B cell (primary cell): Measurements from ENCODE around the gene CCDC187. TPM values are rescaled to one million over a fixed set of nuclear protein-coding genes. Genes with fewer than 3 reads are reported as not detected.

Experiments used
- ATAC-seq: fragments of 200-7000 bp; cut with Tn5 transposase; one replicate; pipeline ENCODE4 v1.10.0; 2021; ENCODE audit warnings: low read depth, mild to moderate bottlenecking, moderate number of reproducible peaks, moderate library complexity
- CTCF ChIA-PET: fragments of 350-600 bp; sonication (Branson Sonifier 250); formaldehyde crosslinking; loops from one replicate; lab custom pipeline; 2021; ENCODE audit warnings: antibody characterized with exemption, inconsistent platforms; lab: Charles Lee
- POLR2A ChIA-PET: fragments of 350-600 bp; sonication (Branson Sonifier 250); formaldehyde crosslinking; loops from one replicate; lab custom pipeline; 2021; ENCODE audit warnings: antibody characterized with exemption; lab: Charles Lee
- DNase-seq: peaks from one replicate; pipeline ENCODE4 v3.0.0; 2013
- H2AFZ ChIP-seq: 2 replicates; pipeline ENCODE4 v1.6.1; 2012; ENCODE audit warnings: mild to moderate bottlenecking, low read depth, low read length; ENCODE audit not compliant: insufficient read depth, poor library complexity, severe bottlenecking
- H3K27ac ChIP-seq, 2 donors: 1 replicate in 1 of 2; 2 replicates in 1 of 2; pipeline ENCODE4 v1.5.1; 2012 to 2013; ENCODE audit warnings: low read length in 2 of 2, mild to moderate bottlenecking in 2 of 2, moderate library complexity in 1 of 2
- H3K27me3 ChIP-seq, 4 experiments: fragments of 200-600 bp in 1 of 4; sonication (generic) in 1 of 4; replicated peaks in 1 of 4; 1 replicate in 2 of 4; 2 replicates in 2 of 4; pipeline versions ENCODE4 v1.6.1 to v1.7.0; 2013 to 2016; ENCODE audit warnings: low read length in 3 of 4, mild to moderate bottlenecking in 2 of 4, mixed read lengths in 1 of 4, moderate library complexity in 1 of 4; ENCODE audit not compliant: insufficient read depth in 4 of 4, control insufficient read depth in 3 of 4; ENCODE audit errors: control extremely low read depth in 1 of 4
- H3K36me3 ChIP-seq, 2 experiments: replicated peaks in 1 of 2; 1 replicate in 1 of 2; 2 replicates in 1 of 2; pipeline versions ENCODE4 v1.6.1 to v1.7.1; 2013; ENCODE audit warnings: low read length in 1 of 2; ENCODE audit not compliant: insufficient read depth in 2 of 2, control insufficient read depth in 1 of 2; ENCODE audit errors: control extremely low read depth in 1 of 2, extremely low read depth in 1 of 2
- H3K4me1 ChIP-seq, 2 donors: fragments of 200-600 bp in 1 of 2; sonication (generic) in 1 of 2; 1 replicate in 1 of 2; 2 replicates in 1 of 2; pipeline versions ENCODE4 v1.5.1 to v1.6.1; 2013 to 2017; ENCODE audit warnings: low read length in 2 of 2; ENCODE audit not compliant: control insufficient read depth in 2 of 2, insufficient read depth in 2 of 2
- H3K4me2 ChIP-seq: replicated peaks from 2 replicates; pipeline ENCODE3; 2012; ENCODE audit warnings: mild to moderate bottlenecking, low read depth, low read length; ENCODE audit not compliant: poor library complexity, severe bottlenecking
- H3K4me3 ChIP-seq, 5 experiments: fragments of 200-600 bp in 1 of 5; sonication (generic) in 1 of 5; 1 replicate in 3 of 5; 2 replicates in 2 of 5; pipeline versions ENCODE4 v1.5.1 to v1.7.0; 2011 to 2016; ENCODE audit warnings: low read length in 4 of 5, mild to moderate bottlenecking in 4 of 5, low read depth in 2 of 5, control low read depth in 1 of 5, moderate library complexity in 1 of 5; ENCODE audit not compliant: insufficient read depth in 1 of 5; ENCODE audit errors: control extremely low read depth in 1 of 5, extremely low read depth in 1 of 5
- H3K79me2 ChIP-seq: fragments of 200-600 bp; sonication (generic); one replicate; pipeline ENCODE4 v1.6.0; 2016; ENCODE audit warnings: low read length; ENCODE audit not compliant: control insufficient read depth, insufficient read depth
- H3K9ac ChIP-seq: fragments of 200-600 bp; sonication (generic); 2 replicates; pipeline ENCODE4 v1.6.1; 2017; ENCODE audit warnings: mild to moderate bottlenecking, low read length, moderate library complexity
- H3K9me3 ChIP-seq, 3 donors: one replicate each; pipeline versions ENCODE4 v1.6.1 to v1.7.1; 2013; ENCODE audit warnings: low read length in 2 of 3; ENCODE audit not compliant: control insufficient read depth in 2 of 3, insufficient read depth in 1 of 3; ENCODE audit errors: control extremely low read depth in 1 of 3
- H4K20me1 ChIP-seq: 2 replicates; pipeline ENCODE4 v1.6.0; 2012; ENCODE audit warnings: mild to moderate bottlenecking, low read length; ENCODE audit not compliant: insufficient read depth, control insufficient read depth, poor library complexity, severe bottlenecking
- H3K27ac Mint-ChIP-seq: one replicate; pipeline ENCODE4 v1.8.0; 2021; ENCODE audit warnings: mixed read lengths
- H3K27me3 Mint-ChIP-seq: one replicate; pipeline ENCODE4 v1.8.0; 2021; ENCODE audit warnings: mixed read lengths
- H3K4me1 Mint-ChIP-seq: one replicate; pipeline ENCODE4 v1.8.0; 2021; ENCODE audit warnings: mixed read lengths
- H3K4me3 Mint-ChIP-seq: one replicate; pipeline ENCODE4 v1.8.0; 2021; ENCODE audit warnings: mixed read lengths
- H3K9me3 Mint-ChIP-seq: one replicate; pipeline ENCODE4 v1.8.0; 2022; ENCODE audit warnings: mixed read lengths; ENCODE audit not compliant: insufficient read depth
- CTCF ChIP-seq: fragments of 200-600 bp; IDR thresholded peaks from one replicate; pipeline ENCODE4 v1.8.0; 2022; ENCODE audit warnings: antibody characterized with exemption, mild to moderate bottlenecking
- EZH2 ChIP-seq: IDR thresholded peaks from 2 replicates; pipeline ENCODE4 v1.6.1; 2012; ENCODE audit warnings: borderline replicate concordance, low read depth, mild to moderate bottlenecking, moderate library complexity, low read length; ENCODE audit not compliant: insufficient read depth, poor library complexity, severe bottlenecking
- WGBS: methylation state at CpG from one replicate; pipeline ENCODE4 v1.1.5; 2013; ENCODE audit warnings: missing lambda C conversion rate; ENCODE audit not compliant: insufficient coverage; 5-methylcytosine and 5-hydroxymethylcytosine counted together
- intact Hi-C: fragments of 100-400 bp; cut with micrococcal nuclease; formaldehyde crosslinking; loops from one replicate; pipeline ENCODE4 v1.10.0; 2022
- polyA plus RNA-seq: library from polyadenylated mRNA; depleted of rRNA; stranded (reverse); fragments of >200 nt; gene quantifications from 2 replicates; pipeline ENCODE4 v1.2.3, GENCODE V29; 2012
- total RNA-seq, 2 donors: library from RNA; stranded (reverse); fragments of 120-200 nt in 1 of 2; gene quantifications; 1 replicate in 1 of 2; 2 replicates in 1 of 2; pipeline versions ENCODE4 v1.2.3 to v1.2.4, GENCODE V29; 2013 to 2022

Gene CCDC187
- total and polyA plus RNA-seq, 2 donors (not counting 1 experiment from before 2014, with no cell fraction given), result 1.5 to 7.6 TPM

GRCh38 chr9:136216541-136217244 is 87.2 kb downstream of the CCDC187 start:
- TF ChIP-seq EZH2, result no peak
- no peak for TF ChIP-seq CTCF
- peaks cover 0 to 3% (median 0%) of the 10 kb centered on the region in 3 donors for H3K9me3 ChIP-seq
- H3K27me3 ChIP-seq, result no peaks in the 10 kb centered on the region
- no peak overlapping the region for H3K4me2 ChIP-seq
- intact Hi-C loops, result no loop called here
- H3K9ac ChIP-seq, result no peak overlapping the region
- H3K79me2 ChIP-seq, result peaks cover 63% of the 10 kb centered on the region
- Mint-ChIP-seq H3K27me3 (no peaks in the 10 kb centered on the region), H3K9me3 (no peaks in the 10 kb centered on the region), H3K4me3 (no peak overlapping the region), H3K27ac (no peak overlapping the region), H3K4me1 (peaks cover 24% of the 10 kb centered on the region)
- DNase-seq (no peak), ATAC-seq (no peak)
- no peaks in the 10 kb centered on the region for H3K4me1 ChIP-seq
- no peak overlapping the region for H3K27ac ChIP-seq
- POLR2A ChIA-PET, result interaction anchor here (0.8 kb wide), 1 partner anchor 8 kb away, joined by 3 read pairs; no protein-coding TSS in a partner anchor
- WGBS, result 97% methylated on average over 36 of the region's 37 CpGs
- peaks cover 96% of the 10 kb centered on the region for H4K20me1 ChIP-seq
- peaks cover 2 to 97% of the 10 kb centered on the region in 2 experiments for H3K36me3 ChIP-seq
- no peak overlapping the region for H2AFZ ChIP-seq
- CTCF ChIA-PET, result interaction anchor here (0.9 to 1.8 kb wide), 4 partner anchors 10 to 47 kb away, joined by 3 to 7 read pairs (median 5); no protein-coding TSS in a partner anchor
- H3K4me3 ChIP-seq, result no peak overlapping the region

GRCh38 chr9:136213733-136214132 is 90.2 kb downstream of the CCDC187 start:
- no peaks in the 10 kb centered on the region for H3K27me3 ChIP-seq
- POLR2A ChIA-PET, result interaction anchor here (0.7 to 1.0 kb wide), 3 partner anchors 10 to 44 kb away, joined by 3 to 8 read pairs (median 6); no protein-coding TSS in a partner anchor
- peaks cover 2 to 95% of the 10 kb centered on the region in 2 experiments for H3K36me3 ChIP-seq
- Mint-ChIP-seq H3K4me3 (no peak overlapping the region), H3K27me3 (no peaks in the 10 kb centered on the region), H3K9me3 (no peaks in the 10 kb centered on the region), H3K4me1 (peaks cover 15% of the 10 kb centered on the region), H3K27ac (no peak overlapping the region)
- no peak overlapping the region for H2AFZ ChIP-seq
- DNase-seq (no peak), ATAC-seq (no peak)
- H3K9me3 ChIP-seq, result peaks cover 0 to 3% (median 0%) of the 10 kb centered on the region in 3 donors
- no peak overlapping the region for H3K4me3 ChIP-seq
- H4K20me1 ChIP-seq, result peaks cover 96% of the 10 kb centered on the region
- no peak overlapping the region for H3K9ac ChIP-seq
- TF ChIP-seq EZH2 (no peak), CTCF (no peak)
- H3K27ac ChIP-seq, result no peak overlapping the region
- CTCF ChIA-PET, result no interaction called here
- peaks cover 33% of the 10 kb centered on the region for H3K79me2 ChIP-seq
- H3K4me2 ChIP-seq, result no peak overlapping the region
- WGBS, result 94% methylated on average over 4 of the region's 9 CpGs
- intact Hi-C loops, result no loop called here
- no peaks in the 10 kb centered on the region for H3K4me1 ChIP-seq
